ENCODE results near the gene EDAR. TPM values are rescaled to one million over a fixed set of nuclear protein-coding genes. Genes with fewer than 3 reads are reported as not detected.

Gene EDAR
- total and polyA plus RNA-seq, 11 donors: 0.01 to 0.20 (median 0.16) TPM; not detected in 8

DNA sequence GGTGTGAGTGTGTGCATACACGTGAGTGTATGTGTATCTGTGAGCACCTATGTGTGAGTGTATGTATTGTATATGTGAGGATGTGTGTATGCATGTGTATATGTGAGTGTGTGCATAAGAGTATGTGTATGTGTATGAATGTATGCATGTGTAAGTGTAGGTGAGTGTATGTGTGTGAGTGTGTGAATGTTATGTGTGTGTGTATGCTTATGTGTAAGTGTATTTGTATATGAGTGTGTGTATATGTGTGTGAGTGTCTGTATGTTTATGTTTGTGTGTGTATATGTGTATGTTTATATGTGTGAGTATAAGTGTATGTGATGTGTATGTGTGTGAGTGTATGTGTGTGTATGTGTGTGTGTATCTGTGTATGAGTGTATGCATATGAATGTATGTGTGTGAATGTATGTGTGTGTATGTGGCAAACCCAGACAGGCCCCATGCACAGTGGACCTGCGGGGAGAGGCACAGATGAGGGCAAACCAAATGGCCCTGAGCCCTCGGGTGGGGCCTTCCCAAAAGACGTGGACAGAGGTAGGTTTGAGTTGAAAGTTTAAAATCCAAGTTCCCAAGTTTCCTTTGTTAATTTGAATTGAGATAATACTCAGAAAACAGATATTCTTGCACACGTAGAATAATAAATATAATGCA, 51.5 kb downstream of the EDAR start:
- Histone ChIP-seq H3K9me3 (no peaks in the 10 kb centered on the region), H3K4me1 (peaks cover 0 to 38% (median 5%) of the 10 kb centered on the region in 12 donors), H3K4me3 (no peak overlapping the region), H3K27ac (peak overlapping the region in 2 of 12 donors; percentile 18 to 69), H3K36me3 (no peaks in the 10 kb centered on the region), H3K27me3 (no peaks in the 10 kb centered on the region)
- intact Hi-C loops (cut with DNase I): loop anchor here in 2 of 10 donors (10.0 kb wide), 1 partner anchor 577 kb away; no protein-coding TSS in a partner anchor
- 75 to 84% (median 80%) methylated on average over 5 of the region's 5 CpGs for WGBS, 4 donors
- no peak for ATAC-seq
- DNase-seq: no peak
- TF ChIP-seq POLR2A (IDR thresholded peaks at IDR 0.05): no peak
- TF ChIP-seq, protein P1, sequence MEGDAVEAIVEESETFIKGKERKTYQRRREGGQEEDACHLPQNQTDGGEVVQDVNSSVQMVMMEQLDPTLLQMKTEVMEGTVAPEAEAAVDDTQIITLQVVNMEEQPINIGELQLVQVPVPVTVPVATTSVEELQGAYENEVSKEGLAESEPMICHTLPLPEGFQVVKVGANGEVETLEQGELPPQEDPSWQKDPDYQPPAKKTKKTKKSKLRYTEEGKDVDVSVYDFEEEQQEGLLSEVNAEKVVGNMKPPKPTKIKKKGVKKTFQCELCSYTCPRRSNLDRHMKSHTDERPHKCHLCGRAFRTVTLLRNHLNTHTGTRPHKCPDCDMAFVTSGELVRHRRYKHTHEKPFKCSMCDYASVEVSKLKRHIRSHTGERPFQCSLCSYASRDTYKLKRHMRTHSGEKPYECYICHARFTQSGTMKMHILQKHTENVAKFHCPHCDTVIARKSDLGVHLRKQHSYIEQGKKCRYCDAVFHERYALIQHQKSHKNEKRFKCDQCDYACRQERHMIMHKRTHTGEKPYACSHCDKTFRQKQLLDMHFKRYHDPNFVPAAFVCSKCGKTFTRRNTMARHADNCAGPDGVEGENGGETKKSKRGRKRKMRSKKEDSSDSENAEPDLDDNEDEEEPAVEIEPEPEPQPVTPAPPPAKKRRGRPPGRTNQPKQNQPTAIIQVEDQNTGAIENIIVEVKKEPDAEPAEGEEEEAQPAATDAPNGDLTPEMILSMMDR (IDR thresholded peaks at IDR 0.05): no peak

DNA sequence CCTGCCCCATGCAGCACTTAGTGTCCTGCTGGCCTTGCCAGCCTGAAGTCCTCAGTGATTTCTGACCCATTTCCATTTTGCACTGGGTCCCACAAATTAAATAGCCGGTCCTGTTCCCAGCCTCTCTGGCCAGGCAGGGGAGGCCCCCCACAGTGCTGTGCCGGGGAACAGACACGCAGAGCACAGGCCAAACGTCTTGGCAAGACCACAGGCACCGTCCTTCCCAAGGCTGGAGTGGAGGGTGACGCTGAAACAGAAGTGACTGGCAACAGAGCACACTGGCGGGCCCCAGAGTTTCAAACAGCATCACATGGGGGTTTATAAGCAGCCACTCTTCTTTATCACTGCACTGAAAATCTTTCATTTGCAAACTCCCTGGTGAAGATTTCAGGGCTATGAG, 52.2 kb downstream of the EDAR start:
- intact Hi-C loops (cut with DNase I): loop anchor here in 2 of 10 donors (10.0 kb wide), 1 partner anchor 578 kb away; no protein-coding TSS in a partner anchor
- Histone ChIP-seq H3K27me3 (no peaks in the 10 kb centered on the region), H3K27ac (peak overlapping the region in 4 of 12 donors; percentile 5 to 69 (median 28)), H3K4me1 (peaks cover 0 to 40% (median 5%) of the 10 kb centered on the region in 12 donors), H3K9me3 (no peaks in the 10 kb centered on the region), H3K36me3 (no peaks in the 10 kb centered on the region), H3K4me3 (no peak overlapping the region)
- 39 to 48% (median 46%) methylated on average over 7 of the region's 7 CpGs for WGBS, 4 donors
- peak; percentile 75 to 82 (median 76) for ATAC-seq
- peak in 4 of 5 donors; percentile 31 to 72 (median 50) for DNase-seq
- TF ChIP-seq POLR2A (IDR thresholded peaks at IDR 0.05): no peak
- TF ChIP-seq, protein P1 (IDR thresholded peaks at IDR 0.05): no peak

DNA sequence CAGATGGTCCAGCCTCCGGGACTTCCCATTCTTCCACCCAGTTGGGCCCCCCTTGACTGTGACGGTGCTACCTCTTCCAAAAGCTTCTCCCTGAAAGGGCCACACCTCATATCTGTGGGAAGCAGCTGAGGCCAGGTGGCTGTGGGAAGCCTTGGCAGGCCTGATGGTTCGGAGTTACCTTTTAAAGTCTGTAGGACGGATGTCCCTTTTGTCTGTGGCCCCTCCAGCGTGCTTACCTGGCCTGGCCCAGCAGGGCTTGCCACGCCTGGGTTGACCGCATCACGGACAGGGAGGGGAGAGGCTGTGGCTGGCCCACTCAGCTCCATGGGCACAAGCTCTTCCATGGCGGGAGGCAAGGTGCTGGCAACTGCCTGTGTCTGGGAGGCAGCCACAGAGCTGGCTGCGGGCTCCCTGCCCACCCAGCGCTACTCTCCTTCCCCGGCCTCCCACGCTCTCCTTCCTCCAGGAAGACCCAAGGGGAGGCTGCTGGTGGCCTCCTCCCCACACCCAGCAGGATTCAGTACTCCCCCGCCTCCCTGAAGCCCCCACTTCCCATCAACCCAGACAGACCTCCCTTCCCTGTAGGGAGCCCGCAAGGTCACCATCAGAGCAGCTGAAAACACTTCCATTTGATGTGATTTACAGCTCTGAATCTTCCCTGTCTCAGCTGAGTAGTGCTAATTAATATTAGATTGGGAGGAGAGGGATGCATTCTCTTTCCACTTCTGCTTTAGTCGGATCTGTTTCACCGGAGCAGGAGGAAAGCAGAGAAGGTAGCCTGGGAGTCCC, 52.8 kb downstream of the EDAR start:
- H3K4me3 ChIP-seq: no peak overlapping the region
- H3K27me3 ChIP-seq: peaks cover 0 to under 1% (median 0%) of the 10 kb centered on the region in 9 donors
- WGBS, 4 donors: 59 to 79% (median 74%) methylated on average over 6 to 17 of the region's 17 CpGs
- intact Hi-C loops (cut with DNase I): loop anchor here in 2 of 10 donors (10.0 kb wide), 1 partner anchor 579 kb away; no protein-coding TSS in a partner anchor
- no peaks in the 10 kb centered on the region for H3K36me3 ChIP-seq
- ATAC-seq (no peak), DNase-seq (no peak)
- H3K4me1 ChIP-seq: peaks cover 0 to 44% (median 5%) of the 10 kb centered on the region in 12 donors
- TF ChIP-seq, protein P1 (IDR thresholded peaks at IDR 0.05): no peak
- no peak for TF ChIP-seq POLR2A (IDR thresholded peaks at IDR 0.05)
- H3K9me3 ChIP-seq: no peaks in the 10 kb centered on the region
- H3K27ac ChIP-seq: peak overlapping the region in 4 of 12 donors; percentile 5 to 69 (median 28)

DNA sequence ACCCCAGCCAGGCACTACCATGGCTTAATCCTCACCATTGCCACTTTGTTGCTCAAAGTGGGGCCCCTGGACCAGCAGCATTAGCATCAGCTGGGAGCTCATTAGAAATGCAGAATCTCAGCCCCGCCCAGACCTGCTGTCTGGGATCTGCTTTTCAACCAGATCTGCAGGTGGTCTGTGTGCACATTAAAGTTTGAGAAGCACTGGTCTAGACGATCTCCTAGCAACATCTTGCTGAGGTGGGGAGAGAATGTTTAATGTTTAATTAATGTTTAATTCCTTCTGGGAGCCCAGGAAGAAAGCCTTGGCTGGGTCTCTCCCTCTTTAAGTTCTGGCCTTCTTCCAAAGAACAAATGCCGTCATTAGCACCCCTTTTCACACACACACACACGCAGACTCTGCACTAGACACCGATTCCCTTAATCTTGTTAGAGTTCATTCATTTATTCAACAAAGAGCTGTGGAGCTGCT, 53.7 kb downstream of the EDAR start:
- Histone ChIP-seq H3K9me3 (no peaks in the 10 kb centered on the region), H3K4me3 (no peak overlapping the region), H3K4me1 (peaks cover 0 to 44% (median 5%) of the 10 kb centered on the region in 12 donors), H3K27ac (peak overlapping the region in 1 of 12 donors; percentile 69), H3K36me3 (no peaks in the 10 kb centered on the region), H3K27me3 (peaks cover 0 to 4% (median 0%) of the 10 kb centered on the region in 9 donors)
- no peak for ATAC-seq
- TF ChIP-seq, protein P1 (IDR thresholded peaks at IDR 0.05): no peak
- TF ChIP-seq POLR2A (IDR thresholded peaks at IDR 0.05): no peak
- intact Hi-C loops (cut with DNase I): loop anchor here in 2 of 10 donors (10.0 kb wide), 1 partner anchor 579 kb away; no protein-coding TSS in a partner anchor
- 67 to 77% (median 67%) methylated on average over 5 of the region's 5 CpGs for WGBS, 4 donors
- DNase-seq: no peak
